CD14-positive monocyte (primary cell): ENCODE results near the gene TAF1A. TPM values are rescaled to one million over a fixed set of nuclear protein-coding genes. Genes with fewer than 3 reads are reported as not detected.
A peak's percentile ranks its signal among the peaks of the same experiment; 100 is the strongest.

Experiments used
- DNase-seq, 3 donors: peaks; one replicate each; pipeline ENCODE4 v3.0.0-alpha.2; 2011 to 2022
- H2AFZ ChIP-seq: 2 replicates; pipeline ENCODE4 v1.6.0; 2012; ENCODE audit warnings: mild to moderate bottlenecking, low read depth, low read length, inconsistent platforms; ENCODE audit not compliant: insufficient read depth, poor library complexity, severe bottlenecking
- H3K27ac ChIP-seq, 2 donors: 1 replicate in 1 of 2; 2 replicates in 1 of 2; pipeline ENCODE4 v1.5.1; 2012 to 2013; ENCODE audit warnings: low read length in 2 of 2, control low read depth in 1 of 2, inconsistent platforms in 1 of 2, low read depth in 1 of 2, mild to moderate bottlenecking in 1 of 2
- H3K27me3 ChIP-seq, 2 donors: one replicate each; pipeline versions ENCODE4 v1.6.0 to v1.6.1; 2011 to 2013; ENCODE audit warnings: low read length in 2 of 2; ENCODE audit not compliant: control insufficient read depth in 2 of 2, insufficient read depth in 2 of 2
- H3K36me3 ChIP-seq, 2 donors: replicated peaks in 1 of 2; 1 replicate in 1 of 2; 2 replicates in 1 of 2; pipeline versions ENCODE4 v1.5.1 to v1.6.1; 2012 to 2013; ENCODE audit warnings: low read length in 2 of 2, control low read depth in 1 of 2, inconsistent platforms in 1 of 2, mild to moderate bottlenecking in 1 of 2; ENCODE audit not compliant: insufficient read depth in 2 of 2, control insufficient read depth in 1 of 2
- H3K4me1 ChIP-seq, 2 donors: 1 replicate in 1 of 2; 2 replicates in 1 of 2; pipeline versions ENCODE4 v1.5.1 to v1.6.1; 2012 to 2013; ENCODE audit warnings: low read length in 2 of 2, control low read depth in 1 of 2, inconsistent platforms in 1 of 2, mild to moderate bottlenecking in 1 of 2, moderate library complexity in 1 of 2; ENCODE audit not compliant: insufficient read depth in 2 of 2, control insufficient read depth in 1 of 2
- H3K4me2 ChIP-seq: replicated peaks from 2 replicates; pipeline ENCODE3; 2012; ENCODE audit warnings: low read length, moderate library complexity, mild to moderate bottlenecking; ENCODE audit not compliant: poor library complexity, severe bottlenecking; ENCODE audit errors: extremely low read depth
- H3K4me3 ChIP-seq, 3 experiments: fragments of 200-600 bp in 1 of 3; sonication (generic) in 1 of 3; replicated peaks in 1 of 3; 1 replicate in 2 of 3; 2 replicates in 1 of 3; pipeline ENCODE4 v1.5.1; 2011 to 2013; ENCODE audit warnings: low read length in 3 of 3, mild to moderate bottlenecking in 3 of 3, control low read depth in 2 of 3, low read depth in 2 of 3, inconsistent platforms in 1 of 3, moderate library complexity in 1 of 3
- H3K79me2 ChIP-seq: 2 replicates; pipeline ENCODE4 v1.6.0; 2012; ENCODE audit warnings: mild to moderate bottlenecking, control low read depth, inconsistent platforms, low read length, moderate library complexity; ENCODE audit not compliant: insufficient read depth
- H3K9ac ChIP-seq: 2 replicates; pipeline ENCODE4 v1.6.0; 2017; ENCODE audit warnings: low read length, mild to moderate bottlenecking; ENCODE audit not compliant: insufficient read depth, poor library complexity, severe bottlenecking
- H3K9me3 ChIP-seq, 2 donors: replicated peaks in 1 of 2; 1 replicate in 1 of 2; 2 replicates in 1 of 2; pipeline versions ENCODE4 v1.5.1 to v1.6.1; 2012 to 2013; ENCODE audit warnings: low read length in 2 of 2, control low read depth in 1 of 2; ENCODE audit not compliant: control insufficient read depth in 1 of 2, insufficient read depth in 1 of 2
- H4K20me1 ChIP-seq: 2 replicates; pipeline ENCODE4 v1.6.0; 2012; ENCODE audit warnings: mild to moderate bottlenecking, low read length, control low read depth, moderate library complexity; ENCODE audit not compliant: insufficient read depth
- H3K27ac Mint-ChIP-seq, 7 donors: one replicate each; pipeline ENCODE4 v1.8.0; 2020; ENCODE audit warnings: mild to moderate bottlenecking in 7 of 7, mixed read lengths in 7 of 7, moderate library complexity in 6 of 7, inconsistent platforms in 2 of 7
- H3K27me3 Mint-ChIP-seq, 3 donors: one replicate each; pipeline ENCODE4 v1.8.0; 2021 to 2022; ENCODE audit warnings: low read depth in 3 of 3, mild to moderate bottlenecking in 3 of 3, mixed read lengths in 3 of 3, moderate library complexity in 3 of 3, inconsistent platforms in 1 of 3
- H3K36me3 Mint-ChIP-seq, 2 donors: one replicate each; pipeline ENCODE4 v1.8.0; 2020; ENCODE audit warnings: mixed read lengths in 2 of 2, inconsistent platforms in 1 of 2, mild to moderate bottlenecking in 1 of 2
- H3K4me1 Mint-ChIP-seq: one replicate; pipeline ENCODE4 v1.8.0; 2020; ENCODE audit warnings: mild to moderate bottlenecking, mixed read lengths
- H3K4me3 Mint-ChIP-seq, 2 donors: one replicate each; pipeline ENCODE4 v1.8.0; 2020; ENCODE audit warnings: mild to moderate bottlenecking in 2 of 2, mixed read lengths in 2 of 2, moderate library complexity in 1 of 2
- H3K9me3 Mint-ChIP-seq, 7 donors: one replicate each; pipeline ENCODE4 v1.8.0; 2020 to 2022; ENCODE audit warnings: mixed read lengths in 7 of 7, mild to moderate bottlenecking in 6 of 7, moderate library complexity in 6 of 7, inconsistent platforms in 2 of 7
- CTCF ChIP-seq: fragments of 200-600 bp; IDR thresholded peaks from one replicate; pipeline ENCODE4 v1.8.0; 2022; ENCODE audit warnings: antibody characterized with exemption, mild to moderate bottlenecking
- WGBS: methylation state at CpG from one replicate; pipeline ENCODE4 v1.1.5; 2013; ENCODE audit warnings: missing lambda C conversion rate; ENCODE audit not compliant: insufficient coverage; 5-methylcytosine and 5-hydroxymethylcytosine counted together
- intact Hi-C, 2 donors: fragments of 100-400 bp; cut with micrococcal nuclease; formaldehyde crosslinking; loops; one replicate each; pipeline versions ENCODE4 v1.15.0 to v1.15.1; 2023
- polyA minus RNA-seq: library from RNA; depleted of rRNA, polyadenylated mRNA; stranded (reverse); fragments of >200 nt; gene quantifications from 2 replicates; pipeline ENCODE4 v1.2.3, GENCODE V29; 2012
- polyA plus RNA-seq, 3 donors: library from polyadenylated mRNA; depleted of rRNA in 1 of 3; unstranded in 2 of 3; stranded (reverse) in 1 of 3; fragments of 300-500 nt in 2 of 3; fragments of >200 nt in 1 of 3; fragmentation: Illumina TruSeq in 2 of 3; gene quantifications; 1 replicate in 2 of 3; 2 replicates in 1 of 3; pipeline ENCODE4 v1.2.3, GENCODE V29; 2012 to 2021
- total RNA-seq, 12 experiments: library from RNA in 1 of 12; stranded (reverse) in 1 of 12; fragments of 120-200 nt in 1 of 12; gene quantifications; one replicate each; pipeline ENCODE4 v1.2.4 and lab custom pipeline; 2013 to 2026; ENCODE audit warnings: mixed read lengths in 6 of 12, inconsistent platforms in 1 of 12

Gene TAF1A
- 7.1 TPM for total RNA-seq (2013)
- 1 to 10 TPM; 1.3 to 5.1 (median 2.5) TPM for polyA plus RNA-seq
- 1.5 and 1.6 TPM in 2 replicates for polyA minus RNA-seq
- total RNA-seq (lab: John Stamatoyannopoulos, UW): 1.6 to 4.3 (median 3.8) reads per million in 11 experiments

GRCh38 chr1:222589462-222590302 lies at the start of gene TAF1A:
Gene TAF1A (minus strand): TSS chr1:222589933.
- 0% methylated on average over 29 of the region's 41 CpGs for WGBS
- Mint-ChIP-seq H3K27me3 (peaks cover 0 to 2% (median 2%) of the 10 kb centered on the region in 3 donors), H3K9me3 (peaks cover 0 to under 1% (median 0%) of the 10 kb centered on the region in 7 donors), H3K36me3 (peaks cover 17 to 22% of the 10 kb centered on the region in 2 donors), H3K27ac (peak within 1 kb of the TSS; percentile 95 to 99 (median 98)), H3K4me3 (peak within 1 kb of the TSS; percentile 95 to 99), H3K4me1 (peaks cover 20% of the 10 kb centered on the region)
- no peak for TF ChIP-seq CTCF
- Histone ChIP-seq H3K79me2 (peaks cover 29% of the 10 kb centered on the region), H3K4me2 (peak within 1 kb of the TSS; percentile 79), H3K27me3 (no peaks in the 10 kb centered on the region), H3K4me1 (peaks cover 12 to 15% of the 10 kb centered on the region in 2 donors), H4K20me1 (no peaks in the 10 kb centered on the region), H3K27ac (peak within 1 kb of the TSS; percentile 74 to 90), H2AFZ (peak within 1 kb of the TSS; percentile 96), H3K36me3 (peaks cover 7 to 16% of the 10 kb centered on the region in 2 donors), H3K4me3 (peak within 1 kb of the TSS; percentile 65 to 86 (median 83)), H3K9me3 (no peaks in the 10 kb centered on the region), H3K9ac (peak within 1 kb of the TSS; percentile 68)
- intact Hi-C loops: loop anchor here in 1 of 2 donors (5.0 kb wide), 1 partner anchor 33 kb away; no protein-coding TSS in a partner anchor
- DNase-seq: peak; percentile 68 to 81 (median 80)

DNA sequence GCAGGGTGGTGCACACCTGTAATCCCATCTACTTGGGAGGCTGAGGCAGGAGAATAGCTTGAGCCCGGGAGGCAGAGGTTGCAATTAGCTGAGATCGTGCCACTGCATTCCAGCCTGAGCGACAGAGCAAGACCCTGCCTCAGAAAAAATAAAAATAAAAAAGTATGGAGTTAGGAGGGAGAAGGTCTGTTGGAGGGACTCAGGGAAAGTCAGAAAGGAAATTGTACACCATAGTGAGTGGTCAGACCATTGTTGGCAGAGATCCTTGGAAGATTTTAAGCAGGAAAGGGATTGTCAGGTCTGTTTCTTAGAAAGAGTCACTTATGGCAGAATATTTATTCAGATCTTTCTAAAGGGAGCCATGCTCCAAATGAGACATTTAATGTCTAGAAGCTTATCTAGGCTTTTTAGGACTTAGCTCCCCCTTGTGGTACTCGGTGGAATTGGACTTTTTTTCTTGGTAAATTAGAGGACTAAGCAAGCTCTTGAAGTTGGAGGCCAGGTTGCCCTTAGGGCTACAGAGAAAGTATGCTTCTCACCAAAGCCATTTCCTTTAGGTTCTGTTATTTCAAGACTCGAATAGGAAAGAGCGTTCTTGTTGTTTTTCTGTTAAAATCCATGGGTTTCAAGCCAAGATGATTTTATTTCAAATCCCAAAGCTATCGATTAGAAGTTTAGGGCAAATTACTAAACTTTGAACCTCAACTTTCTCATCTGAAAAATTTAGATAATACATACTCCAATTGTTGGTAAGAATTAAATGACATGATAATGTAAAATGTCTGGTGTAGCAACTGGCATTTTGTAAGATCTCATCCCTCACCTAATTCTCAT lies 44.7 kb upstream of the TAF1A start:
- H3K9me3 ChIP-seq: no peaks in the 10 kb centered on the region
- Mint-ChIP-seq H3K27ac (no peak overlapping the region), H3K4me1 (no peaks in the 10 kb centered on the region), H3K9me3 (peaks cover 0 to 2% (median 0%) of the 10 kb centered on the region in 7 donors), H3K4me3 (no peak overlapping the region), H3K27me3 (no peaks in the 10 kb centered on the region), H3K36me3 (peaks cover 56 to 71% of the 10 kb centered on the region in 2 donors)
- intact Hi-C loops: loop anchor here (2.0 to 5.0 kb wide), 2 partner anchors 167 to 170 kb away; no protein-coding TSS in a partner anchor
- H3K4me1 ChIP-seq: no peaks in the 10 kb centered on the region
- peaks cover 45 to 99% of the 10 kb centered on the region in 2 donors for H3K36me3 ChIP-seq
- 80% methylated on average over 1 of the region's 7 CpGs for WGBS
- DNase-seq: peak; percentile 68 to 88 (median 73)
- H3K4me2 ChIP-seq: no peak overlapping the region
- no peak overlapping the region for H2AFZ ChIP-seq
- no peaks in the 10 kb centered on the region for H3K27me3 ChIP-seq
- no peak overlapping the region for H3K9ac ChIP-seq
- TF ChIP-seq CTCF: peak; percentile 94
- no peaks in the 10 kb centered on the region for H4K20me1 ChIP-seq
- H3K4me3 ChIP-seq: no peak overlapping the region
- H3K27ac ChIP-seq: no peak overlapping the region
- H3K79me2 ChIP-seq: no peaks in the 10 kb centered on the region
